HG03575 (cell line): ENCODE measurements around the gene ADAMTS6.

Experiments
- ATAC-seq: cut with Tn5 transposase; IDR thresholded peaks from one replicate; pipeline ENCODE4 v1.9.1; 2021; ENCODE audit not compliant: unreplicated experiment, insufficient number of reproducible peaks, low FRiP score; ENCODE audit errors: extremely low read depth

The ADAMTS6 gene

DNA sequence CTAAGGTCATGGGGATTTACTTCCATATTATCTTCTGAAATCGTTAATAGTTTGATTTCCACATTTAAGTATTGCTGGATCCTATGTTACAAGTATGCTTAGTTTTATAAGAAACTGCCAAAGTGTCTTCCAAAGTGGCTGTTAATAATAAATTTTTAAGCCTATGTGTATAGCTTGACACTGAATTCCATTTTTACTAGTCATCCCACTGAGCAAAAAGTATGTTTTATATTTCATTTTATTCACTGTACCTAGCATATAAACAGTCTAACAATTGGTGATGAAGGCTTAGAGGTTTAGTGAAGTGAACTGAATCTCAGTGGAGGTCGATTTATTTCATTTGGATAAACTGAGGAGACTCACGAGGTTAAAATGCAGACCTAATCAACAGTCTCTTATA, 174.6 kb downstream of the ADAMTS6 start:
- ATAC-seq = no peak

DNA sequence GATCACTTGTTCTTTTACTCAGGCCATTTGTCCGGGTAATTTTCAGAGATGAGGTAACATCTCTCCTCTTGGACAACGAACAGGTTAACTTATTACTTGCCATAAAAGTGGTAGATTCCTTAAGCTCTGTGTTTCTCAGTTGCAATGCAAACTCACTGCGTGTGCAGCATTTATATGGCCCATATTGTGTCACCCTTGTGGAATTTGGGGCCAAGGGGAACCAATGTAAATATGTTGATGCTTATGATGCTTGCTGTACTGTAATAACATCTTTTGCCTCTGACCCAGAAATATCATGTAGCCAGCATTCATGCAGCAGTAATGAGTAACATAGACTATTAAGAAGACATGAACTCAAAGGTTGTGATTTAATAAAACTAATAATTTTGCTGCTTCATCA, 175.8 kb downstream of the ADAMTS6 start:
- no peak for ATAC-seq

GRCh38 chr5:65299861-65300260, 181.9 kb downstream of the ADAMTS6 start:
- ATAC-seq = no peak

- ATAC-seq = no peak
Measured at GRCh38 chr5:65296067-65296466, 185.7 kb downstream of the ADAMTS6 start.

DNA sequence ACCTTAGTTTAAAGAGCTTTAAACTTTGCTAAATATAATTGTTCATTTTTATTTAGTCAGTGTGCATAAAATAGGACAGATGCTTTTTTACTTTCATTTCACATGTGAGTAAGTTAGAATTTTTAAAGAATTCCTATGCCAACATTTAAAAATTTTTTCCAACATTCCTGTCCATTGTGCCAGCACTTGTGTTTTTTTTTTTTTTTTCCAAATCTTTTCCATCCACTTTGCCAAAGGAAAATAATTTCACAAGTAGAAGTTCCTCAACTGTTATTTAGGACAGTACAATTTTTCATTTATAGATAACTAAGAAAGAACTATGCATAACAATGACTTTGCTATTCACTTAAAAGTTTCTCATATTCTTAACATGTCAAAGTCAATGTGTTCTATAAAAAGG, 189.5 kb downstream of the ADAMTS6 start:
- ATAC-seq = no peak

- no peak for ATAC-seq
Measured at GRCh38 chr5:65290677-65291076, 191.0 kb downstream of the ADAMTS6 start.

DNA sequence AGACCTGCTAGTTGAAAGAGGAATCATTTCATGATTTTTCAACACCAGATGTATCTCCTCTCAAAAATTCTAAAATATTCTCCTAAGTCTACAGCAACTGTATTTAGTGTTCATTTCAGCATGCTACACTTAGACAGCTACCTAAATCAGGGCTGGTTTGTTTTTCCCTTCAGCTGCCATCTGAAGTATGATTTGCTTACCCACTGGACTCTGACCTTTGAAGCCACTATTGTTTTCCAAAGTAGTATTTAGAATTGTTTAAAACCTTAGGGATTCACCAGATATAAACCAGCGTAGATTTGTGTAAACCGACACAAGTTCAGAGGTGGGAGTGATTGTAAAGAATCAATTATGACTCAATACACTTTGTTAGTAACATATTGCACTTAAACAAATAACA, 193.1 kb downstream of the ADAMTS6 start:
- no peak for ATAC-seq

- no peak for ATAC-seq
Measured at GRCh38 chr5:65279603-65280002, 202.1 kb downstream of the ADAMTS6 start.

DNA sequence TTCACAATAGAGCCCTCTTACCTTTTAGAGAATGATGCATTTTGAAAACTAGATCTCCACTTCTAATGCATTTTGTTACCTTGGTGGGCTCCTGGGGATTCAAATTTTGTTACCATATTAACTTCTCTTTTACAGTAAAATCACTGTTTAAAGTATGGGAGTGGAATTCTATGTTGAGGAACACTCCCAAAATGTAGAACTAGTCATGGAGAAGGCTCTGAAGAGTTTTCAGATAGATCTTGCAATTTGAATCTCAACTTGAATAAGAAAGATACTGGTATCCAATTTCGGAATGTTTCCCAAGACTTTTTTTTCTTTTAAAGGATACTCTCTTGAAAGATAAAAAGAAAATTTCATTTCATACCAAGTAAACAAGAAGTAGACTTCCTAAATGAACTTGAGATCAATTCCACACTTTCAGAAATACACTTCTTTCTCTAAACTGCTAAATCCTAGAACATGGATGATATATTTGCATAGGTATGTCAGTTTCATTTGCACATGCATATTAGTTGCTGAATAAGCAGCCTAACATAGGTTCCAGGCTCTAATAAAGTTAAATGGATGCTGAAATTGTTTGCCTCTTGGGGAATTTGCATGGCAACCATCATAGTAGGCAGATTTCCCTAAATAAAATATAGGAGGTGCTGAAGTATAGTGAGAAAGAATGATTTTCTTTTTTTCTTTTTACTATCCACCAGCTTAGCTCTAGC, 205.4 kb downstream of the ADAMTS6 start:
- no peak for ATAC-seq

DNA sequence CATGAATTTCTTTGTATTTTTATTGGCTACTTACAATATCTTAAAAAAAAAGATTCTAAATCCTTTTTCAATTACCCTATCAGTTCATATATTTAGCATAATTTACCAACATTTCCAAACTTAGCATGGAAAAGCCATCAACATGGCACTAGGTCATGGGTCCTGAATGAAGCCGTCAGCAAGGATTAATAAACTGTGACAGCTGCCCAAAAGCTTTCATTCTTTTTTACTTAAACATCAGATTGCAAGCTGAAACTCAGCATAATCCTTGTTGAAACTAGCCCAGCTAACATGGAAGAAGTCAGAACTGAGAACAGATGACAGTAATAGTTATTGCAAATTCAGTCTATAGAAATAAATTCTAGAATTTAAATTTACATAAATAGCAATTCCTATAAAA, 209.8 kb downstream of the ADAMTS6 start:
- ATAC-seq = no peak

- no peak for ATAC-seq
Measured at GRCh38 chr5:65268525-65268924, 213.2 kb downstream of the ADAMTS6 start.

DNA sequence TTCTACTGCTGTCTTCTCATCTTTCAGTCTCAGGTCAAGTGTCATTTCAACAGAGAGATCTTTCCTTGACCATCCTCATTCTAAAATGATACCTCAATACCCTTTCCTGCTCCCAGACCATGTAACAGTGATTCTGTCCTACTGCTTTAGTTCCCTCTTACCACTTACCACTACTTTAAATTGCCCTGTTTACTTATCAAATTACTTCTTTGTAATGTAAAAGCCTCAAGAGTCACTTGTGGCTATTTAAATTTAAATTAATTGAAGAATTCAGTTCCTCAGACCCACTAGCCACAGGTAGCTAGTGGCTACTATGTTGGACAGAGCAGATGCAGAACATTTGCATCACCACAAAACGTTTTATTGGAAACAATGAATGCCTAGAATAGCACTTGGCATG, 217.3 kb downstream of the ADAMTS6 start:
- ATAC-seq = no peak

GRCh38 chr5:65263321-65263720, 218.4 kb downstream of the ADAMTS6 start:
- no peak for ATAC-seq

DNA sequence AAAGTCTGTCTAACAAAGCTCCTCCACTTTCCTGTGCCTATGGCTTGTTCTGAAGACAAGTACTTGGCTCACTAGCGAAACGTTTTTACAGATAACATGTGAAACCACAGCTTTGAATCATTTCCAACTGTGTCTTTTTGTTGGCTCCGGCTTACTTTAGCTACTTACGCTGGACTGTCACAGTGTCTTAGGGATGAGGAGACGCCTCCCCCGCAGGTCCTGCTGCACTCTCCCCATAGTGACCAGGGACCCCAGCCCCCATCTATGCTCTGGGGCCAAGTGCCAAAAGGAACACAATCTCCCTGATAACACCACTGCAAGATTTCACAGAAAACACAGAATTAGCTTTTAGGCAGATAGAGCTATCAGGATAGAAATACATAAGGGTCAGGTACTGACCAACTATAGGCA, 219.1 kb downstream of the ADAMTS6 start:
- ATAC-seq = no peak

GRCh38 chr5:65262096-65262495, 219.6 kb downstream of the ADAMTS6 start:
- ATAC-seq = no peak

- ATAC-seq = no peak
Measured at GRCh38 chr5:65261499-65261898, 220.2 kb downstream of the ADAMTS6 start.

DNA sequence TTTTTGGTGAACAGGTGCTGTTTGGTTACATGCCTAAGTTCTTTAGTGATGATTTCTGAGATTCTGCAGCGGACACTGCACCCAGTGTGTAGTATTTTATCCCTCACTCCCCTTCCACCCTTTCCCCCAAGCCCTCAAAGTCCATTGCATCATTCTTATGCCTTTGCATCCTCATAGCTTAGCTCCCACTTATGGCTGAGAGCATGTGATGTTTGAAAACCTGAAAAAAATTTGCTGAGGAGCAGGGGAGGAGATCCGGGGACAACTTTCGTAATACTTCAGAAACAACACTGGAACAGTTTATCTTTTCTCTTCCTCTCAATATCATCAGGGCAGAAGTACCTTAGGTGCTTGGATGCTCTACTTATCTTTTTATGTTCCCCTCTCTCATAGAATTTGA, 226.4 kb downstream of the ADAMTS6 start:
- ATAC-seq = no peak

DNA sequence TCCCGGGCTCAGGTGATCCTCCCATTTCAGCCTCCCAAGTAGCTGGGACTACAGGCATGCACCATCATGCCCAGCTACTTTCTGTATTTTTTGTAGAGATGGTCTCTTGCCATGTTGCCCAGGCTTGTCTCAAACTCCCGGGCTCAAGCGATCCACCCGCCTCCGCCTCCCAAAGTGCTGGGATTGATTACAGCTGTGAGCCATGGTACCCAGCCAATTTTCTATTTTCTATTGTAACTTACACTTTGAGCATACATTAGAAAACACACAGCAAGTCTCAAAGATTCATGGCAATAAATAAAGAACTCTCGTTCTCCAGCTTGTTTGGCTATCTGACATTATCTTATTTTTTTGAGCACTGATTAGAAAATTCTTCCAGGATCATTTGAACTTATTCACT, 228.7 kb downstream of the ADAMTS6 start:
- no peak for ATAC-seq

DNA sequence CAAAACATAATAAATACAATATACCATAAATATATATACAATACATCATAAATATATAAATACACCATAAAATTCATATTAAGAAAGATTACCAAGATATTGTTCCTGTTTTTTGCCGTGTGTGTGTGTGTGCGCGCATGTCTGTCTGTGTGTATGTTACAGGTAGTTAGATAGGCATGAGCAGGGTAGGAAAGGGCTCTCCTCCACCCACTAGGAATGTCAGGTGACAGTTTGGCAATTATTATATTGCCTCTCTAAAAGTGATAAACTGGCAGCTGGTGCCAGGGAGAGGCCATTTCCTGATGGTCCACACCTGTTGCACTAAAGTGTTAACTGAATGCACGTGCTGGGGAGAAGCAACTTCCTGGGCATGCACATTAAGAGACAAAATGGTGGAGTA, 232.8 kb downstream of the ADAMTS6 start:
- no peak for ATAC-seq

DNA sequence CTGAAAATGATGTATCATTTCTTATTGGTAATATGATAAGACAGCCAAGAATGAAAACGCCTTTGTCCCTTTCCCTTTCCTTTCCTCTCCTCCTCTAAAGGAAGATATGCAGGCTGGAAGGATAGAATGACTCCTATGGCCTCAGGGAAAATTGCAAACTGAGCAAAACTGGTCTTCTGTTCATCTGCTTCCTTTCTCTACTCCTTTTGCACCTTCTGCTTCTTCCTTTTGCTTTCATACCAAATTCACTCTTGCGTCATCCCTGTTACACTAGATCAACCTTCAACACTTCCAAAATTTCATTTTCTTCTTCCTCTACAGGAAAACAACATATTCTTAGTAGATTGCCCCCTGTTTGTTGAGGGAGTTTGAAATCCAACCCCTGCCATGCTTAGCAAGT, 234.1 kb downstream of the ADAMTS6 start:
- ATAC-seq = no peak

- ATAC-seq = no peak
Measured at GRCh38 chr5:65246741-65247140, 235.0 kb downstream of the ADAMTS6 start.
